ENCODE results near the gene IFITM1.

GRCh38 chr11:278001-278951 lies 35.6 kb upstream of the IFITM1 start, which contains the start of gene NLRP6:
- TF ChIP-seq, protein P1, sequence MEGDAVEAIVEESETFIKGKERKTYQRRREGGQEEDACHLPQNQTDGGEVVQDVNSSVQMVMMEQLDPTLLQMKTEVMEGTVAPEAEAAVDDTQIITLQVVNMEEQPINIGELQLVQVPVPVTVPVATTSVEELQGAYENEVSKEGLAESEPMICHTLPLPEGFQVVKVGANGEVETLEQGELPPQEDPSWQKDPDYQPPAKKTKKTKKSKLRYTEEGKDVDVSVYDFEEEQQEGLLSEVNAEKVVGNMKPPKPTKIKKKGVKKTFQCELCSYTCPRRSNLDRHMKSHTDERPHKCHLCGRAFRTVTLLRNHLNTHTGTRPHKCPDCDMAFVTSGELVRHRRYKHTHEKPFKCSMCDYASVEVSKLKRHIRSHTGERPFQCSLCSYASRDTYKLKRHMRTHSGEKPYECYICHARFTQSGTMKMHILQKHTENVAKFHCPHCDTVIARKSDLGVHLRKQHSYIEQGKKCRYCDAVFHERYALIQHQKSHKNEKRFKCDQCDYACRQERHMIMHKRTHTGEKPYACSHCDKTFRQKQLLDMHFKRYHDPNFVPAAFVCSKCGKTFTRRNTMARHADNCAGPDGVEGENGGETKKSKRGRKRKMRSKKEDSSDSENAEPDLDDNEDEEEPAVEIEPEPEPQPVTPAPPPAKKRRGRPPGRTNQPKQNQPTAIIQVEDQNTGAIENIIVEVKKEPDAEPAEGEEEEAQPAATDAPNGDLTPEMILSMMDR (conservative IDR thresholded peaks at IDR 0.05 in 1 of 2, IDR thresholded peaks at IDR 0.05 in 1 of 2; ENCODE audit: low read depth in 1 of 2, low read length in 2 of 2) = no peak
- TF ChIP-seq EZH2 (IDR thresholded peaks at IDR 0.05; ENCODE audit: low read length, missing control alignments) = no peak

Measured in fibroblast of lung (primary cell).